Measurements from ENCODE around the gene PYGO2.

DNA sequence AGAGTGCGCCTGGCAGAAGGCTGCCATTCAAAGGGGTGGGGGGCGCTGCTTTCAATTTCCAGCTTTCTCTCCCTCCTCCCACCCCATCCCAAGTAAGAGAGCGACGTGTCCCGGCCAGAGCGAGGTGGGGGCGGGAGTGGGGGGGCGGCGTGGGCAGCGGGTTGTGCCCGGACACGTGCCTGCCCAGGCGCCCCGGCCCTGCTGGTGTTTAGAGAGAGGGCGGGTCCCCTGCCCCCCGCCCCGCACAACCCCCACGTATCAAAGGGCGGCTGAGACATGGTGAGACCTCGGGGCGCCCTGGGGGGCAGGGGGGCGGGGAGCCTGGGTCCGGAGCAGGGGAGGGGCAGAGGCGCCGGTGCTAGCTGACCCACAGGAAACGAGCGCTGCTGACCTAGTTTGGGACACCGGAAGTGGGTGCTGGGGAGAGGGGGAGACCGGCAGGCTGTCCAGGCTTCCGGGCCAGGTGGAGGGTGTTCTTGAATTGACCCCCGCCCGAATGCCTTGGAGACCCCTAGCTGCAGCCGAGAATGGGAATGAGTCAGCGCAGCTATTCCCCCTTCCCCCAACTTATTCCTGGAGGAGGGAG, 42.3 kb upstream of the PYGO2 start:
- TF ChIP-seq GLIS3 (CRISPR knock-in tag; IDR thresholded peaks at IDR 0.05) (no peak), ESRRG (CRISPR knock-in tag; IDR thresholded peaks at IDR 0.05) (no peak), RARB (CRISPR knock-in tag; IDR thresholded peaks at IDR 0.05) (no peak), ZNF70 (CRISPR knock-in tag; IDR thresholded peaks at IDR 0.05) (no peak), ZFP3 (CRISPR knock-in tag; IDR thresholded peaks at IDR 0.05) (no peak), CSDC2 (CRISPR knock-in tag; IDR thresholded peaks at IDR 0.05) (no peak)
- TF ChIP-seq, protein P1, sequence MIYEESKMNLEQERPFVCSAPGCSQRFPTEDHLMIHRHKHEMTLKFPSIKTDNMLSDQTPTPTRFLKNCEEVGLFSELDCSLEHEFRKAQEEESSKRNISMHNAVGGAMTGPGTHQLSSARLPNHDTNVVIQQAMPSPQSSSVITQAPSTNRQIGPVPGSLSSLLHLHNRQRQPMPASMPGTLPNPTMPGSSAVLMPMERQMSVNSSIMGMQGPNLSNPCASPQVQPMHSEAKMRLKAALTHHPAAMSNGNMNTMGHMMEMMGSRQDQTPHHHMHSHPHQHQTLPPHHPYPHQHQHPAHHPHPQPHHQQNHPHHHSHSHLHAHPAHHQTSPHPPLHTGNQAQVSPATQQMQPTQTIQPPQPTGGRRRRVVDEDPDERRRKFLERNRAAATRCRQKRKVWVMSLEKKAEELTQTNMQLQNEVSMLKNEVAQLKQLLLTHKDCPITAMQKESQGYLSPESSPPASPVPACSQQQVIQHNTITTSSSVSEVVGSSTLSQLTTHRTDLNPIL (CRISPR knock-in tag; IDR thresholded peaks at IDR 0.05; ENCODE audit: low read depth), result no peak
- TF ChIP-seq, protein P2, sequence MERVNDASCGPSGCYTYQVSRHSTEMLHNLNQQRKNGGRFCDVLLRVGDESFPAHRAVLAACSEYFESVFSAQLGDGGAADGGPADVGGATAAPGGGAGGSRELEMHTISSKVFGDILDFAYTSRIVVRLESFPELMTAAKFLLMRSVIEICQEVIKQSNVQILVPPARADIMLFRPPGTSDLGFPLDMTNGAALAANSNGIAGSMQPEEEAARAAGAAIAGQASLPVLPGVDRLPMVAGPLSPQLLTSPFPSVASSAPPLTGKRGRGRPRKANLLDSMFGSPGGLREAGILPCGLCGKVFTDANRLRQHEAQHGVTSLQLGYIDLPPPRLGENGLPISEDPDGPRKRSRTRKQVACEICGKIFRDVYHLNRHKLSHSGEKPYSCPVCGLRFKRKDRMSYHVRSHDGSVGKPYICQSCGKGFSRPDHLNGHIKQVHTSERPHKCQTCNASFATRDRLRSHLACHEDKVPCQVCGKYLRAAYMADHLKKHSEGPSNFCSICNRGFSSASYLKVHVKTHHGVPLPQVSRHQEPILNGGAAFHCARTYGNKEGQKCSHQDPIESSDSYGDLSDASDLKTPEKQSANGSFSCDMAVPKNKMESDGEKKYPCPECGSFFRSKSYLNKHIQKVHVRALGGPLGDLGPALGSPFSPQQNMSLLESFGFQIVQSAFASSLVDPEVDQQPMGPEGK (CRISPR knock-in tag; IDR thresholded peaks at IDR 0.05; ENCODE audit: borderline replicate concordance), result no peak

Data from SK-N-SH treated with all-trans-retinoic acid at 6 μM for 48 hours (cell line).